ENCODE results near the gene GGNBP2.

GRCh38 chr17:36540696-36541095 lies 4.0 kb upstream of the GGNBP2 start:
- TF ChIP-seq POLR2AphosphoS5 (IDR thresholded peaks at IDR 0.05; ENCODE audit: low read depth, low read length) (no peak), YY1 (IDR thresholded peaks at IDR 0.05; ENCODE audit: low read depth) (no peak), CTCF (IDR thresholded peaks at IDR 0.05) (no peak), USF2 (IDR thresholded peaks at IDR 0.05; ENCODE audit: borderline replicate concordance, low read depth, low read length) (no peak), FOXJ3 (CRISPR knock-in tag; IDR thresholded peaks at IDR 0.05) (no peak), GABPA (IDR thresholded peaks at IDR 0.05; ENCODE audit: low read depth) (no peak), NRF1 (IDR thresholded peaks at IDR 0.05; ENCODE audit: low read depth, low read length) (no peak), EZH2phosphoT487 (IDR thresholded peaks at IDR 0.05; ENCODE audit: borderline replicate concordance, low read depth) (no peak), JUND (IDR thresholded peaks at IDR 0.05) (no peak), IRF3 (IDR thresholded peaks at IDR 0.05; ENCODE audit: low read depth, low read length) (no peak)
- TF ChIP-seq, protein P1, sequence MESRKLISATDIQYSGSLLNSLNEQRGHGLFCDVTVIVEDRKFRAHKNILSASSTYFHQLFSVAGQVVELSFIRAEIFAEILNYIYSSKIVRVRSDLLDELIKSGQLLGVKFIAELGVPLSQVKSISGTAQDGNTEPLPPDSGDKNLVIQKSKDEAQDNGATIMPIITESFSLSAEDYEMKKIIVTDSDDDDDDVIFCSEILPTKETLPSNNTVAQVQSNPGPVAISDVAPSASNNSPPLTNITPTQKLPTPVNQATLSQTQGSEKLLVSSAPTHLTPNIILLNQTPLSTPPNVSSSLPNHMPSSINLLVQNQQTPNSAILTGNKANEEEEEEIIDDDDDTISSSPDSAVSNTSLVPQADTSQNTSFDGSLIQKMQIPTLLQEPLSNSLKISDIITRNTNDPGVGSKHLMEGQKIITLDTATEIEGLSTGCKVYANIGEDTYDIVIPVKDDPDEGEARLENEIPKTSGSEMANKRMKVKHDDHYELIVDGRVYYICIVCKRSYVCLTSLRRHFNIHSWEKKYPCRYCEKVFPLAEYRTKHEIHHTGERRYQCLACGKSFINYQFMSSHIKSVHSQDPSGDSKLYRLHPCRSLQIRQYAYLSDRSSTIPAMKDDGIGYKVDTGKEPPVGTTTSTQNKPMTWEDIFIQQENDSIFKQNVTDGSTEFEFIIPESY (IDR thresholded peaks at IDR 0.05; ENCODE audit: borderline replicate concordance, low read depth), result no peak
